AG04449 (cell line): Measurements from ENCODE around the gene SKP1.
"Not testable (repeated sequence)": the region's sequence is repeated elsewhere in the genome, so short reads cannot be mapped to it uniquely, and the experiment has no call there.

Experiments
- CTCF ChIA-PET: fragments of 350-600 bp; formaldehyde crosslinking; extraction: SDS; loops from one replicate; lab custom pipeline; 2021; ENCODE audit warnings: antibody characterized with exemption; lab: Yijun Ruan, JAX
- POLR2A ChIA-PET: fragments of 400-600, 350-600 bp; formaldehyde crosslinking; extraction: SDS; loops from one replicate; lab custom pipeline; 2020; ENCODE audit warnings: antibody characterized with exemption, inconsistent platforms; lab: Yijun Ruan, JAX
- DNase-seq: peaks from one replicate; pipeline ENCODE4 v3.0.0-alpha.2; 2010; ENCODE audit warnings: low read depth, low spot score
- H3K4me3 ChIP-seq: 2 replicates; pipeline ENCODE4 v1.5.1; 2011; ENCODE audit warnings: low read depth, mild to moderate bottlenecking, control low read depth, low read length
- TF ChIP-seq, protein P1 (sequence below): IDR thresholded peaks from one replicate; pipeline ENCODE4 v1.5.1; 2011; ENCODE audit warnings: mild to moderate bottlenecking, moderate library complexity, low read length, control low read depth, inconsistent platforms; ENCODE audit not compliant: insufficient read depth; ENCODE audit errors: missing control alignments

SKP1 gene

DNA sequence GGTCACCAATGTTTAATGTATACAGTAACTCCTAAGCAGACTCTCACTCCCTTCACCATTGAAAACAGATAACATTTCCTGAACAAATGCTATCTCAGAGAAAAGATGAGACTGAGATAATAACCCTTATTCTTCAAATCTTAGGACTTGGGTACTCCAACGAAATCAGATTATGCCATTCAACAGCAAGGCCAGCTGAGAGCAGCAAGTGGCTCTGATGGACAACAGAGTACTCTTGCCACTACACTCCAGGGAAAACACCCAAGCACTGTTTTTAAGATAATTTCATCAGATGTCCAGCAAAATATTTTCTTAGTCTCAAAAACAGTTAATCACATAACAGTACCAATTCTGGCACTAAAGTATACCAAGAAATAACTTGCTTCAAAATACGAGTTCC, 39.0 kb upstream of the SKP1 start:
- ChIA-PET CTCF (interaction anchor here (1.2 to 1.6 kb wide), 2 partner anchors 12 to 32 kb away, joined by 3 to 5 read pairs; no protein-coding TSS in a partner anchor), POLR2A (no interaction called here)
- DNase-seq, result no peak
- H3K4me3 ChIP-seq, result no peak overlapping the region
- TF ChIP-seq, protein P1, sequence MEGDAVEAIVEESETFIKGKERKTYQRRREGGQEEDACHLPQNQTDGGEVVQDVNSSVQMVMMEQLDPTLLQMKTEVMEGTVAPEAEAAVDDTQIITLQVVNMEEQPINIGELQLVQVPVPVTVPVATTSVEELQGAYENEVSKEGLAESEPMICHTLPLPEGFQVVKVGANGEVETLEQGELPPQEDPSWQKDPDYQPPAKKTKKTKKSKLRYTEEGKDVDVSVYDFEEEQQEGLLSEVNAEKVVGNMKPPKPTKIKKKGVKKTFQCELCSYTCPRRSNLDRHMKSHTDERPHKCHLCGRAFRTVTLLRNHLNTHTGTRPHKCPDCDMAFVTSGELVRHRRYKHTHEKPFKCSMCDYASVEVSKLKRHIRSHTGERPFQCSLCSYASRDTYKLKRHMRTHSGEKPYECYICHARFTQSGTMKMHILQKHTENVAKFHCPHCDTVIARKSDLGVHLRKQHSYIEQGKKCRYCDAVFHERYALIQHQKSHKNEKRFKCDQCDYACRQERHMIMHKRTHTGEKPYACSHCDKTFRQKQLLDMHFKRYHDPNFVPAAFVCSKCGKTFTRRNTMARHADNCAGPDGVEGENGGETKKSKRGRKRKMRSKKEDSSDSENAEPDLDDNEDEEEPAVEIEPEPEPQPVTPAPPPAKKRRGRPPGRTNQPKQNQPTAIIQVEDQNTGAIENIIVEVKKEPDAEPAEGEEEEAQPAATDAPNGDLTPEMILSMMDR, result no peak

DNA sequence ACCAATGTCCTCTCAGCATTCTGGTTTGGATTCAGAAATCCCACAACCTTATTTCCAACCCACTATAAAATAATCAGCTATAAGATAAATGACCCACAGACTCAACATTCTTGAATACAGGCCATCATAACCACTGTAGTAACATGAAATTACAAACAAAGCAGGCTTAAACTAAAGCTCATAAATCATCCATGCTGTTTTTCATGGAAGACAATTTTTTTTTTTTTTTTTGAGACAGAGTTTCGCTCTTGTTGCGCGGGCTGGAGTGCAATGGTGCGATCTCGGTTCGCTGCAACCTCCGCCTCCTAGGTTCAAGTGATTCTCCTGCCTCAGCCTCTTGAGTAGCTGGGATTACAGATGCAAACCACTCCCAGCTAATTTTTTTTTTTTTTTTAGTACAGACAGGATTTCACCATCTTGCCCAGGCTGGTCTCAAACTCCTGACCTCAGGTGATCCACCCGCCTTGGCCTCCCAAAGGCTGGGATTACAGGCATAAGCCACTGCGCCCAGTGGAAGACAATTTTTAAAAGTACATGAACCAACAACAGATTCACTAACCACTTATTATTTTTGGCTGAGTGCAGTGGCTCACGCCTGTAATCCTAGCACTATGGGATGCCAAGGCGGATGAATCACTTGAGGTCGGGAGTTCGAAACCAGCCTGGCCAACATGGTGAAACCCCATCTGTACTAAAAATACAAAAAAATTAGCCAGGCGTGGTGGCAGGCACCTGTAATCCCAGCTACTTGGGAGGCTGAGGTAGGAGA, 34.7 kb upstream of the SKP1 start:
- DNase-seq, H3K4me3 ChIP-seq: not testable (repeated sequence)
- CTCF ChIA-PET, result interaction anchor here (1.3 to 1.6 kb wide), 4 partner anchors 11 to 78 kb away, joined by 3 to 9 read pairs (median 4); partner anchors contain the start of gene PPP2CA
- POLR2A ChIA-PET, result interaction anchor here (0.6 to 0.7 kb wide), 3 partner anchors 14 to 35 kb away, joined by 3 read pairs; partner anchors contain the start of gene PPP2CA

DNA sequence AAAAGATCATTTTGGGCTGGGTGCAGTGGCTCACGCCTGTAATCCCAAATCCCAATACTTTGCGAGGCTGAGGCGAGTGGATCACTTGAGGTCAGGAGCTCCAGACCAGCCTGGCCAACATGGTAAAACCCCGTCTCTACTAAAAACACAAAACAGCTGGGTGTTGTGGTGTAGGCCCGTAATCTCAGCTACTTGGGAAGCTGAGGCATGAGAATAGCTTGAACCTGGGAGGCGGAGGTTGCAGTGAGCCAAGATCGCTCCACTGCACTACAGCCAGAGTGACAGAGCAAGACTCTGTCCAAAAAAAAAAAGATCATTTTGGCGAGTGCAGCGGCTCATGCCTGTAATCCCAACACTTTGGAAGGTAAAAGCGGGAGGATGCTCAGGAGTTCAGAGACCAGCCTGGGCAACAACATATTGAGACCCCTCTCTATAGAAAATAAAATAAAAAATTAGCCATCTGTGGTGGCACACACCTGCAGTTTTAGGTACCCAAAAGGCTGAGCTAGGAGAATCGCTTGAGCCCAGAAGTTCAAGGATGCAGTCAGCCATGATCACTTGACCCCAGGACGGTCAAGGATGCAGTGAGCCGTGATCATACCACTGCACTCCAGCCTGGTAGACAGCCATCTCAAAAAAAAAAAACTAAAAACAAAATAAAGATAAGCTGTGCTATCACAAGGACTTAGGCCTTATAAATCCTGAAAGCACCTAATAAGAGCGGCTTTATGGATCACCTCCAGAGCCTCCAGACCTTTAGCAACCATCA, 32.9 kb upstream of the SKP1 start:
- ChIA-PET CTCF (interaction anchor here (0.6 to 2.1 kb wide), 7 partner anchors 16 to 170 kb away, joined by 3 to 9 read pairs (median 4); partner anchors contain the start of gene PPP2CA), POLR2A (interaction anchor here (0.9 kb wide), 1 partner anchor 33 kb away, joined by 3 read pairs; the partner anchor contains the start of gene SKP1)
- TF ChIP-seq, protein P1, result no peak
- no peak overlapping the region for H3K4me3 ChIP-seq
- no peak for DNase-seq

DNA sequence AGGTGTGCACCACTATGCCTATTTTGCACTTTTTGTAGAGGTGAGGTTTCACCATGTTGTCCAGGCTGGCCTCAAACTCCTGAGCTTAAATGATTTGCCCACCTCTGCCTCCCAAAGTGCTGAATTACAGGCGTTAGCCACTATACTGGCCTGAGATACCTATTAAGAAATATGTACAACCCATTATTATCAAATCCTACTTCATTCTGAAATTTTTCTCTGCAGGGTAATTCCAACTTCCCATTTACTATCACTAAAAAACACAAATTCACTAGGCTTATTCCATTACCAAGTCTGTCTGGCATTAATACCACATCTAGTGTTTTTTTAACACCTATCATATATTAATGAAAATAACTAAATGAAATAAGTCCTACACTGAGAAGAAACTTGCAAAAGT, 30.9 kb upstream of the SKP1 start:
- POLR2A ChIA-PET, result no interaction called here
- CTCF ChIA-PET, result interaction anchor here (1.0 to 2.1 kb wide), 4 partner anchors 17 to 82 kb away, joined by 3 to 6 read pairs (median 4); no protein-coding TSS in a partner anchor
- TF ChIP-seq, protein P1, result no peak
- no peak overlapping the region for H3K4me3 ChIP-seq
- DNase-seq, result no peak

DNA sequence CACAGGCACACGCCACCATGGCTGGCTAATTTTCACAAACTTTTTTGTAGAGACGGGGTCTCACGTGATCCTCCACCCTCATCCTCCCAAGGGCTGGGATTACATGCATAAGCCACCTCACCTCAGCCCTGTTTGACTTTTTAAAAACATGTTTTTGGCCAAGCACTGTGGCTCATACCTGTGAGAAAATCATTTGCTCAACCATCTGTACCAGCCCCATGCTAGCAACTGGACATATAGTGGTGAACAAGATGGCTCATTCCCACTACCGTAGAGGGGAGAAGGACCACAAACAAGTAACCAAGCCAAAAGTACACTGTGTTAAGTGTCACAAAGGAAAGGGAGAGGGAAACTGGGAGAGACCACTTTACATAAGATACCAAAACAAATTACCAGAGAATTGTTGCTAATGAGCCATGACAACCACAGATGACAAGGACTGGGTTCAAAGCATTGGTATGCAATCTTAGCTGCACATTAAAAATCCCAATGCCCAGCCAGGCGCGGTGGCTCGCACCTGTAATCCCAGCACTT, 29.9 kb upstream of the SKP1 start:
- ChIA-PET POLR2A (no interaction called here), CTCF (interaction anchor here (1.1 to 9.4 kb wide), 3 partner anchors 20 to 97 kb away, joined by 5 to 105 read pairs (median 5); no protein-coding TSS in a partner anchor)
- no peak for DNase-seq
- no peak overlapping the region for H3K4me3 ChIP-seq
- TF ChIP-seq, protein P1, result no peak

DNA sequence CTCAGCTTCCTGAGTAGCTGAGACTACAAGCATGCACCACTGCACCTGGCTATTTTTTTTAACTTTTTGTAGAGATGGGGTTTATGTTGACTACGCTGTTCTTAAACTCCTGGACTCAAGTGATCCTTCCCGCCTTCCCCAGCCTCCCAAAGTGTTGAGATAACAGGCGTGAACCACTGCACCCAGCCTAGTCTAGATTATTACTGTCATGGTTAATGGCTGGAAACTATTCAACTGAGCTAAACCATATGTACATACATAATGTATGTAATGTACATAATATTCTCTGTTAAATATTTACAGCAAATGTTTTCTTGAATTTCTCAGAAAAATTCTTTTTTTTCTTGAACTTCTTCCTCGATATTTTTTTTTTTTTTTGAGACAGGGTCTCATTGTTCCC, 27.8 kb upstream of the SKP1 start:
- TF ChIP-seq, protein P1, result no peak
- CTCF ChIA-PET, result interaction anchor here (1.4 to 9.4 kb wide), 2 partner anchors 17 to 85 kb away, joined by 3 to 105 read pairs; no protein-coding TSS in a partner anchor
- no peak overlapping the region for H3K4me3 ChIP-seq
- no peak for DNase-seq
- POLR2A ChIA-PET, result no interaction called here
